Measurements from ENCODE around the gene TTLL8. TPM values are rescaled to one million over a fixed set of nuclear protein-coding genes. Genes with fewer than 3 reads are reported as not detected.
"Not testable (repeated sequence)": the region's sequence is repeated elsewhere in the genome, so short reads cannot be mapped to it uniquely, and the experiment has no call there.

The TTLL8 gene
- polyA plus RNA-seq, 4 donors: 0.06 TPM; not detected in 3

GRCh38 chr22:49993649-49994360, 64.3 kb downstream of the TTLL8 start:
- no peak for DNase-seq (ENCODE audit: low read depth in 4 of 4, low spot score in 3 of 4)

GRCh38 chr22:49992921-49993648, 65.0 kb downstream of the TTLL8 start:
- DNase-seq (ENCODE audit: low read depth in 4 of 4, low spot score in 3 of 4): no peak

- no peak for DNase-seq (ENCODE audit: low read depth in 4 of 4, low spot score in 3 of 4)
Observed at GRCh38 chr22:49991907-49992533, 66.1 kb downstream of the TTLL8 start.

GRCh38 chr22:49991167-49991566, 66.9 kb downstream of the TTLL8 start:
- no peak for DNase-seq (ENCODE audit: low read depth in 4 of 4, low spot score in 3 of 4)

GRCh38 chr22:49989826-49990225, 68.3 kb downstream of the TTLL8 start:
- not testable (repeated sequence) for DNase-seq (ENCODE audit: low read depth in 4 of 4, low spot score in 3 of 4)

- no peak for DNase-seq (ENCODE audit: low read depth in 4 of 4, low spot score in 3 of 4)
Observed at GRCh38 chr22:49986325-49986724, 71.8 kb downstream of the TTLL8 start.

GRCh38 chr22:49983148-49984042, 74.7 kb downstream of the TTLL8 start:
- no peak for DNase-seq (ENCODE audit: low read depth in 4 of 4, low spot score in 3 of 4)

- DNase-seq (ENCODE audit: low read depth in 4 of 4, low spot score in 3 of 4): not testable (repeated sequence)
Observed at GRCh38 chr22:49981799-49982198, 76.3 kb downstream of the TTLL8 start.

GRCh38 chr22:49979587-49980264, 78.4 kb downstream of the TTLL8 start:
- DNase-seq (ENCODE audit: low read depth in 4 of 4, low spot score in 3 of 4): no peak

- no peak for DNase-seq (ENCODE audit: low read depth in 4 of 4, low spot score in 3 of 4)
Observed at GRCh38 chr22:49977578-49977977, 80.5 kb downstream of the TTLL8 start.

GRCh38 chr22:49976439-49977175, 81.5 kb downstream of the TTLL8 start:
- DNase-seq (ENCODE audit: low read depth in 4 of 4, low spot score in 3 of 4): no peak

- no peak for DNase-seq (ENCODE audit: low read depth in 4 of 4, low spot score in 3 of 4)
Observed at GRCh38 chr22:49975543-49976389, 82.3 kb downstream of the TTLL8 start.

- no peak for DNase-seq (ENCODE audit: low read depth in 4 of 4, low spot score in 3 of 4)
Observed at GRCh38 chr22:49973018-49973961, 84.8 kb downstream of the TTLL8 start.

GRCh38 chr22:49972163-49973017, 85.7 kb downstream of the TTLL8 start:
- DNase-seq (ENCODE audit: low read depth in 4 of 4, low spot score in 3 of 4): no peak

GRCh38 chr22:49971232-49972162, 86.6 kb downstream of the TTLL8 start:
- DNase-seq (ENCODE audit: low read depth in 4 of 4, low spot score in 3 of 4): no peak
